Fibroblast of skin of back (primary cell): ENCODE results near the gene MCC.

Source experiments
- DNase-seq: peaks from one replicate; pipeline ENCODE4 v3.0.0-alpha.2; 2013

MCC gene

GRCh38 chr5:113221294-113222176, 266.7 kb downstream of the MCC start:
- peak; percentile 27 for DNase-seq

DNA sequence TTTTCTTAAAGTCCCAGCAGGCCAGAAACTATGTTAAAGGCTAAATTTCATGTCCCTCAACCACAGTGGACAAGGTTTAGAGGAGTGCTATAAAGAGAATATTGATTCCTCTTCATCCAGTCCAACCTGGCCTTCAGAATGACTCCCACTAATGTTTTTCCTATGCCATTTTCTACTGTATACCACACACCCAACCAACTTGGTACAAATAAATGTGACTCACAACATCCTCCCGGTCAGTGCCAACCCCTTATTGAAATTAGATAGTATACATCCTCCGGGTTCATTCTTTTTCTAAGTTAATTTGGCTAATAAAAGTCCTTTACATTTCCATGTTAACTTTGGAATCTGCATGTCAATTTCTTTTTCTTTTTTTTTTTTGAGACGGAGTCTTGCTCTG, 268.6 kb downstream of the MCC start:
- DNase-seq = no peak

GRCh38 chr5:113218906-113219517, 269.2 kb downstream of the MCC start:
- DNase-seq = no peak

DNA sequence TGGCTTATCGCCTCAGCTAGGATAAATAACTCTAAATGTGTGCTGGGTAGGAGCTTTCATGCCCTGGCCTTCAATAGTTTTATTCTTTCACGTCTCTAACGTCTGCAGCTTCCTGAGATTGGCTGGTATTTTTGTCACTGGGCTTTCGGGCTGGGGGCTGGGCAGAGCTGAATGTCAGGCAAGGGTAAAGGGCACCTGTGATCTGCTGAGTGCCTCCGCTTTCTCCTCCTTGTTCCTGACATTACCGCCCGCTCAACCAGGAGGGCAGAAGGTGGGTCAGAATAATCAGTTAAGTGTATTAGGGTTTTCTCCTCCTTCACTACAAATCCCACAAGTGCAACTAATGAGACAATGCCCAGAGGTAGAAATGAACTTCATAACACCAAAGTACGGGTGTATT, 270.1 kb downstream of the MCC start:
- DNase-seq = no peak

GRCh38 chr5:113217619-113218184, 270.6 kb downstream of the MCC start:
- DNase-seq = no peak

- no peak for DNase-seq
These were observed 271.7 kb downstream of the MCC start for GRCh38 chr5:113216545-113216944.

- peak; percentile 69 for DNase-seq
These were observed 272.7 kb downstream of the MCC start for GRCh38 chr5:113215401-113216060.

- no peak for DNase-seq
These were observed 273.5 kb downstream of the MCC start for GRCh38 chr5:113214606-113215323.

DNA sequence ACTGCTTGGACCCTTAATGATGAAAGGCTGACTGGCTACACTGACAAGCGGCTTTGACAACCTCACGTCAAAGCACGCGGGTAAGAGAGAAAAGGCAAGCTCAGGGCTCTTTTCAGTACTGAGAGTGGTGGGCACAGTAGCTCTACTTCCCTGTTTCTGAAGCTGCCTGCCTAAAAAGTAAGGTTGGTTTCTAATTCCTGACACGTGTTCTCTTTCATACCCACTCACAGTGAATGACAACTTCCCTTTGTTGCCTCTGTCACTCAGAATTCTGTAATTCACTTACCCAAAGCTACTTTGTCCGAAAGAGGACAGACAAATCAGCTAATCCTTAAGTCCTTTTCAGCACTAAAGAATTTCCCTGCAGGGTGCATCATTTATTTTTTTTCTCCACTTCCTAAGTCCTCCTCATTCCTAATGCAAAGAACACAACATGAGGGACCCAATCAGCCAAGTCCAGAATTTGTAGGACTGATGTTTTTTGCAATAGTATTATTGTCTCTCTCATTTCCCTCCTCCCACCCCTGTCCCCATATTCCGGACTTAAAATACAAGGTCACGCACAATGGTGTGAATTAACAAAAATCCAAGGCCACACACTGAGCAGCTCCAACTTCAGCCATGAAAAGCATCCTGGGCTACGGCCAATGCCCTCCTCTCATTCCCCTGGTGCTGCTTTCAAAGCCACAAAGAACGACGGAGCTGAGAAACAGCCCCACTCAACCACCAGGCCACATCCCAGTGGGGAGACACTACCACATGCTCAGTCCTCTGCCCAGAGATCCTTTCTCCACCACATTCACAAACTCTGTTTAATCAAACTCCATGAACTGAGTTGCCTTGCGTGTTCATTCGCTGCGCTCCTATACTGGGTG, 274.5 kb downstream of the MCC start:
- DNase-seq = peak; percentile 43

DNA sequence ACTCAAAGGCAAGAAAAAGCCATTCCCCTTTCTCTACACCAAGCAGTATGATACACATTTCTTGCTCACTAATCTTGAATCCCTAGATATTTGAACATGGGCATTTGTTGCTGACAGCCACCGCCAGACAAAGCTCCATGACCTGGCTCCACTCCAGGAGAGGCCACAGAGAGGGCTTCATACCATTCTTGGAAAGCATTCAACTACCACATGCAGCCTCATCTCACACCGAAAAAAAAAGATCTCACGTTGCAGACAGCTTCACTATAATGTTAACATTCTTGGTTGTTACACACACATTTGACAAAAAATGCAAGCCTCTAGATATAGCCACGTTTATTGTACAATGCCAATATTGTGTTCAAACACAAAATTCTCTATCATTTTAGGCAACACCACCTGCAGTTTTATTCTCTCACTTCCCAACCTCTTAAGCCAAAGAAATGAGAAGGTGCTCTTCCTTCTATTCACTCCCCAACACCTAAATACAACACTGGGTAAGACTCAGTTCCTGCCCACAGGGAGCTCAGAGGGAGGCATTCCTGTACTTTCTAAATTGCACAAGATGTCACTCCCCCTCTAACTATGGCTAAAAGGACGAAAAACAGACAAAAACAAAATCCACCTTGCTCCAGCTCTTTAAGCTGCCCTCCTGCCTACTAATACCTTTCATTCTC, 275.9 kb downstream of the MCC start:
- DNase-seq = peak; percentile 92

DNA sequence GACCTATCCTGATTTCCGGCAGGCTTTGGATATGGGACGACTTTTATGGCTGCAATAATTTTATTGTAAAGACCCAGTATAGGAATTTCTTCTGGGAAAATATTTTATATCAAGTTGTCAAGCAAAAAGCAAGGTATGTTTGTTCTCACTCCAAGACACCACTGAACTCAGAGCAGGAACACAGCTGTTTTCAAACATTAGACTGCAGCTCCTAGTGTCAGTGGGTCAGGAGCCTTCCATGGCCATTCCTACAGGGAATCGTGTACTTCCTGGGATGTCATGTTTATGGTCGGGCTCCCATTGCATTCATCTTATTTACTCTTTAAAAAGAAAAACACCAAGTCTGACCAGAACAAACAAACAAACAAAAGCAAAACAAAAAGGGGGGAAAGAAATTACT, 278.8 kb downstream of the MCC start:
- no peak for DNase-seq

GRCh38 chr5:113205807-113206206, 282.4 kb downstream of the MCC start:
- DNase-seq = no peak

DNA sequence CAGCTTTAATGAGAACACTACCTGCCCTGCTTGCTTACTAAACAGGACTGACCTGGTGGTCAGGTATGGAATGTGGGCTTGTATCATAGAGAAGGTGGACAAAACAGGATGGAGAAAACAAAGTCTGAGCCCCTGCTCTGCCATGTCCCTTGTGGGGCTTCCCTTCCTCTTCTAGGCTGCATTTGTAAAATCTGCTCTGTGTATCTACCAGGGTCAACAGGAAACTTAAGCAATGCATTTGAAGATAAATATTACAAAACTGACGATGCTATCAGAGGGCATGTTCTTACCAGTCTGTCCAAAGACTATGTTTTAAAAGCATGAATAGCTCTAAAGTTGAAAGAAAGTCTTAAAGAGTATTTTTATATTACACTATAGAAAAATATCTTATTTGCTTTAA, 282.9 kb downstream of the MCC start:
- DNase-seq = no peak

DNA sequence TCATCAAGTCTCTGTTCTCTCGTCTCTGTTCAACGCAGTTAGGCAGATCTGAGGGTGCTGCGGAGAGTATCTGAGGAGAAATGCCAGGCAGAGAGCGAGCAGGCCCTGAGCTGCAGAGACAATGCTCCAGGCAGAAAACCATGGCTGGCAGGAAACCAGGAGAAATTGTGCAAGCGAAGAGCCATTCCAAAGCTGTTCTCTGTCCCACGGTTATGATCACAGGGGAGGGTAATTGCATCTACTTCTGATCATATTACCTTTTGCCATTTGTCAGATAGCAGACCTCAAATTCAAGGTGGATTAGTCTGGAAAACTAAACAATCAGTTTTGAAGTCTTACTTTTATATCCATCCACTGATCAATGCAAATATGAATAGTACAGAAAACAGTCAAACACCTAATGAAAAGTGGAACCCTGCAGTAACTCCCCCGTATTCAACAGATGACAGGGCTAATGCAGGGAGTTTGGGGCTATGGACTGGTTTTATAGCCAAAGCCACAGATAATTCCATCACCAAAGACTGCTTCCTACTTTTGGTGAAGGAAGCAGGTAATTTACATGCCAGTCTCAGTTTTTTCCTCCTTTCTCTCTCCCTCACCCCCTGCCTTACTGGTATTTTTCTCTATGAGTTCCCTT, 283.6 kb downstream of the MCC start:
- no peak for DNase-seq

GRCh38 chr5:113203916-113204315, 284.3 kb downstream of the MCC start:
- DNase-seq = no peak

GRCh38 chr5:113202746-113203716, 285.2 kb downstream of the MCC start:
- DNase-seq = no peak

DNA sequence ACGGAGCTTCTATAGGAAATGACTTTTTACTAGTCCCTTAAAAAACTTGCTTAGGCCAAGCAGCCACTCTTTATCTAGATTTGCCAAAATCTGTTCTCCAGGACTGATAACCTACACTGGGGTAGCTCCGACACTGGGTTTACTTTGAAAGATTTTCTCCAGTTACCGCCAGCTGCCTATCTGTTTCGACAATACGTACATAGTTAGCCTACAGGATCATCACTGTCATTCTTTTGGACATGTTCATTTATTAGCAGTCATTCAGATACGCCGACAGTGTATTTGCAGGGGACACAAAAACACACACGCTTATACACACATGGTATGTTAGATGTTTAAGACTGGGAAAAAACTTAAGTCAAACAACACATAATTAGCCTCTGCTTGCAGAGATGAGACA, 286.0 kb downstream of the MCC start:
- DNase-seq = no peak

GRCh38 chr5:113201715-113202114, 286.5 kb downstream of the MCC start:
- DNase-seq = no peak
